Measurements from ENCODE around the gene MYO18A.

DNA sequence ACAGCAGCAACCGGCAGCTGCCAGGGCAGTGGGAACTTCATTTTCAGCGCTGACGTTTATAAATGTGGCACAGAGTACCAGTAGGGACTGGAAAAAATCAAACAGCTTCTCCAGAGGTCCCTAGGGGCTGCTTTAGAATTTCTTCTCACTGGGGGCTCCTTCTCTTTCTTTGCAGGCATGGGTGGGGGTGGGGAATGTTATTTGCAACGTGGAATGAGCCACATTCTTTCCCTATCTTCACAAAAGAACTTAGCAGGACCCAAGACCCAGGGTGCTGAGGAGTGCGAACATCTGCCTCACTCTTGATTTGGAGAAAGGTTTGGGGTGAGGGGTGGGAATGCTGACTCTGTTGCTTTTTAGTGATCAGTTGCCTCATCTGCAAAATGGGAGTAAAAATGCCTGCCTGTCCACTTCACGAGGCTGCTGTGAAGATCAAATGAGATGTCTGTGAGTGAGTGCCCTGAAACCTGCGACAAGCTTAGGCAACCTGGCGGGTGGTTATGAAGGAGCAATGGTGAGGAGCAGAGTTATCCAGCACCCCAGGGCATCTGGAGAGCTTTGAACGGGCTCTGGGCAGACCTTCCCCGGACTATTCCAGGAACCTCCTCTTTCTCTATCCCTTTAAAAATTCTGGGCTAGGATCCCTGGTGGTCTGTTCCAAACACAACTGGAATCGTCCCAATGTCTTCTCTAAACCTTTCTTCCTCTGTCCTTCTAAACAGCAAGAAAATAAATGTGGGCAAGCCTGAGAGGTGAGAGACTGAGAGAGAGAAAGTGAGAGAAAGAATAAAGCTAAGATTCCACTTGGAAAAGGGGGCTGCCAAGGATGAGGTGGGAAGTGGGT is 148.0 kb downstream of the MYO18A start:
- TF ChIP-seq, protein P1, sequence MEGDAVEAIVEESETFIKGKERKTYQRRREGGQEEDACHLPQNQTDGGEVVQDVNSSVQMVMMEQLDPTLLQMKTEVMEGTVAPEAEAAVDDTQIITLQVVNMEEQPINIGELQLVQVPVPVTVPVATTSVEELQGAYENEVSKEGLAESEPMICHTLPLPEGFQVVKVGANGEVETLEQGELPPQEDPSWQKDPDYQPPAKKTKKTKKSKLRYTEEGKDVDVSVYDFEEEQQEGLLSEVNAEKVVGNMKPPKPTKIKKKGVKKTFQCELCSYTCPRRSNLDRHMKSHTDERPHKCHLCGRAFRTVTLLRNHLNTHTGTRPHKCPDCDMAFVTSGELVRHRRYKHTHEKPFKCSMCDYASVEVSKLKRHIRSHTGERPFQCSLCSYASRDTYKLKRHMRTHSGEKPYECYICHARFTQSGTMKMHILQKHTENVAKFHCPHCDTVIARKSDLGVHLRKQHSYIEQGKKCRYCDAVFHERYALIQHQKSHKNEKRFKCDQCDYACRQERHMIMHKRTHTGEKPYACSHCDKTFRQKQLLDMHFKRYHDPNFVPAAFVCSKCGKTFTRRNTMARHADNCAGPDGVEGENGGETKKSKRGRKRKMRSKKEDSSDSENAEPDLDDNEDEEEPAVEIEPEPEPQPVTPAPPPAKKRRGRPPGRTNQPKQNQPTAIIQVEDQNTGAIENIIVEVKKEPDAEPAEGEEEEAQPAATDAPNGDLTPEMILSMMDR (optimal IDR thresholded peaks at IDR 0.05 in 1 of 3, IDR thresholded peaks at IDR 0.05 in 1 of 3, conservative IDR thresholded peaks at IDR 0.05 in 1 of 3; ENCODE audit: extremely low read depth in 1 of 3, insufficient read depth in 2 of 3, low read length in 3 of 3): no peak
- TF ChIP-seq EZH2 (IDR thresholded peaks at IDR 0.05; ENCODE audit: low read length): peak; percentile 35

All from keratinocyte (primary cell).